Neural cell (in vitro differentiated cells): ENCODE data around the gene PLA2G6.

Source experiments
- CTCF ChIP-seq: fragments of 450-650 bp; IDR thresholded peaks from 2 replicates; pipeline ENCODE4 v1.5.1; 2014; ENCODE audit warnings: antibody characterized with exemption, mild to moderate bottlenecking, moderate library complexity; ENCODE audit not compliant: poor library complexity, severe bottlenecking
- EP300 ChIP-seq: fragments of 450-650 bp; conservative IDR thresholded peaks from 2 replicates; pipeline ENCODE4 v1.6.1; 2014; ENCODE audit warnings: antibody characterized with exemption, mild to moderate bottlenecking, moderate library complexity; ENCODE audit not compliant: poor library complexity, severe bottlenecking
- EZH2 ChIP-seq: fragments of 200-600, 300-800 bp; shearing (Covaris generic), sonication (generic); IDR thresholded peaks from 2 replicates; pipeline ENCODE4 v1.6.1; 2014; ENCODE audit warnings: antibody characterized with exemption, low read length, borderline replicate concordance, mild to moderate bottlenecking; ENCODE audit not compliant: insufficient read depth, poor library complexity, severe bottlenecking
- MXI1 ChIP-seq: fragments of 450-650 bp; conservative IDR thresholded peaks from 2 replicates; pipeline ENCODE4 v1.6.1; 2014; ENCODE audit warnings: antibody characterized with exemption, mild to moderate bottlenecking; ENCODE audit not compliant: poor library complexity, severe bottlenecking
- POLR2AphosphoS5 ChIP-seq: IDR thresholded peaks from 2 replicates; pipeline ENCODE4 v1.6.1; 2012
- REST ChIP-seq: IDR thresholded peaks from 2 replicates; pipeline ENCODE4 v1.6.1; 2012; ENCODE audit warnings: borderline replicate concordance
- SMC3 ChIP-seq: fragments of 450-650 bp; conservative IDR thresholded peaks from 2 replicates; pipeline ENCODE4 v1.6.1; 2014; ENCODE audit warnings: antibody characterized with exemption, mild to moderate bottlenecking, moderate library complexity; ENCODE audit not compliant: poor library complexity

GRCh38 chr22:38081941-38082828, 99.4 kb downstream of the PLA2G6 start:
- TF ChIP-seq CTCF (no peak), EP300 (no peak), EZH2 (no peak), POLR2AphosphoS5 (no peak), MXI1 (no peak), SMC3 (no peak), REST (no peak)
